Smooth muscle cell (in vitro differentiated cells): ENCODE data around the gene CLMN. TPM values are rescaled to one million over a fixed set of nuclear protein-coding genes. Genes with fewer than 3 reads are reported as not detected.

Experiments
- DNase-seq: peaks from one replicate; lab custom pipeline; 2025; ENCODE audit not compliant: unreplicated experiment; lab: John Stamatoyannopoulos, UW
- H2AFZ ChIP-seq: fragments of 200-600 bp; sonication (generic); 2 replicates; pipeline ENCODE4 v1.6.0; 2016; ENCODE audit warnings: antibody characterized with exemption, low read depth, mild to moderate bottlenecking
- H3F3A ChIP-seq: fragments of 200-600 bp; sonication (generic); 2 replicates; pipeline ENCODE4 v1.6.0; 2017; ENCODE audit warnings: antibody characterized with exemption, low read depth
- H3K27ac ChIP-seq: fragments of 200-600 bp; sonication (generic); 2 replicates; pipeline ENCODE4 v1.5.1; 2016; ENCODE audit warnings: low read depth, mild to moderate bottlenecking
- H3K27me3 ChIP-seq: fragments of 200-600 bp; sonication (generic); 2 replicates; pipeline ENCODE4 v1.6.1; 2016; ENCODE audit warnings: low read depth, mild to moderate bottlenecking
- H3K36me3 ChIP-seq: fragments of 200-600 bp; sonication (generic); 2 replicates; pipeline ENCODE4 v1.5.1; 2016; ENCODE audit warnings: low read depth
- H3K4me1 ChIP-seq: fragments of 200-600 bp; sonication (generic); 2 replicates; pipeline ENCODE4 v1.5.1; 2016; ENCODE audit warnings: low read depth
- H3K4me2 ChIP-seq: fragments of 200-600 bp; sonication (generic); 2 replicates; pipeline ENCODE4 v1.6.0; 2016; ENCODE audit warnings: mild to moderate bottlenecking
- H3K4me3 ChIP-seq: fragments of 200-600 bp; sonication (generic); 2 replicates; pipeline ENCODE4 v1.5.1; 2016; ENCODE audit warnings: mild to moderate bottlenecking
- H3K79me2 ChIP-seq: fragments of 200-600 bp; sonication (generic); 2 replicates; pipeline ENCODE4 v1.6.0; 2016; ENCODE audit warnings: low read depth, mild to moderate bottlenecking
- H3K9ac ChIP-seq: fragments of 200-600 bp; sonication (generic); 2 replicates; pipeline ENCODE4 v1.6.0; 2016; ENCODE audit warnings: low read depth
- H3K9me3 ChIP-seq: fragments of 200-600 bp; sonication (generic); replicated peaks from 2 replicates; pipeline ENCODE4 v1.5.1; 2016; ENCODE audit warnings: low read depth
- H4K20me1 ChIP-seq: fragments of 200-600 bp; sonication (generic); 2 replicates; pipeline ENCODE4 v1.6.0; 2016; ENCODE audit warnings: low read depth
- CTCF ChIP-seq: fragments of 200-600 bp; sonication (generic); IDR thresholded peaks from 2 replicates; pipeline ENCODE4 v1.5.1; 2017; ENCODE audit warnings: borderline replicate concordance, mild to moderate bottlenecking, antibody characterized with exemption; ENCODE audit not compliant: insufficient read depth, poor library complexity, severe bottlenecking
- WGBS: methylation state at CpG from one replicate; pipeline ENCODE4 v1.1.7; 2016; ENCODE audit warnings: low lambda C conversion rate; 5-methylcytosine and 5-hydroxymethylcytosine counted together
- polyA plus RNA-seq: library from polyadenylated mRNA; unstranded; fragments of >200 nt; fragmentation: Nextera tagmentation; extraction: Ambion mirVana; gene quantifications from 2 replicates; pipeline ENCODE4 v1.2.1, GENCODE V29; 2016
- total RNA-seq: library from RNA; depleted of rRNA; stranded (reverse); fragments of >200 nt; gene quantifications from 2 replicates; pipeline ENCODE4 v1.2.3, GENCODE V29; 2014

CLMN gene
- total and polyA plus RNA-seq, 2 experiments from 2014 or later, result 1.3 to 3.5 TPM

GRCh38 chr14:95336192-95336760, 16.6 kb upstream of the CLMN start:
- no peak overlapping the region for H3K27ac ChIP-seq
- H3K9ac ChIP-seq, result no peak overlapping the region
- DNase-seq, result no peak
- H3K9me3 ChIP-seq, result no peaks in the 10 kb centered on the region
- no peaks in the 10 kb centered on the region for H3K79me2 ChIP-seq
- no peaks in the 10 kb centered on the region for H3K27me3 ChIP-seq
- H3K4me1 ChIP-seq, result no peaks in the 10 kb centered on the region
- H3K4me3 ChIP-seq, result no peak overlapping the region
- no peaks in the 10 kb centered on the region for H3F3A ChIP-seq
- no peak overlapping the region for H3K4me2 ChIP-seq
- no peak for TF ChIP-seq CTCF
- H3K36me3 ChIP-seq, result no peaks in the 10 kb centered on the region
- H2AFZ ChIP-seq, result no peak overlapping the region
- WGBS, result 91% methylated on average over 5 of the region's 5 CpGs
- H4K20me1 ChIP-seq, result no peaks in the 10 kb centered on the region

GRCh38 chr14:95335071-95335470, 15.4 kb upstream of the CLMN start:
- no peak for TF ChIP-seq CTCF
- WGBS, result 98% methylated on average over 2 of the region's 2 CpGs

GRCh38 chr14:95334044-95334443, 14.3 kb upstream of the CLMN start:
- Histone ChIP-seq H3K4me1 (no peaks in the 10 kb centered on the region), H3K9ac (no peak overlapping the region), H3F3A (no peaks in the 10 kb centered on the region), H3K9me3 (no peaks in the 10 kb centered on the region), H3K79me2 (no peaks in the 10 kb centered on the region), H3K27ac (no peak overlapping the region), H3K36me3 (no peaks in the 10 kb centered on the region), H3K4me2 (no peak overlapping the region), H3K27me3 (no peaks in the 10 kb centered on the region), H4K20me1 (no peaks in the 10 kb centered on the region), H2AFZ (no peak overlapping the region), H3K4me3 (no peak overlapping the region)
- no peak for TF ChIP-seq CTCF
- DNase-seq, result no peak
- WGBS, result 84% methylated on average over 6 of the region's 6 CpGs

More at GRCh38 chr14:95335071-95335470, 15.4 kb upstream of the CLMN start:
- no peak overlapping the region for H3K4me2 ChIP-seq
- H3K9ac ChIP-seq, result no peak overlapping the region
- H3K27ac ChIP-seq, result no peak overlapping the region
- no peaks in the 10 kb centered on the region for H4K20me1 ChIP-seq
- H2AFZ ChIP-seq, result no peak overlapping the region
- H3K4me1 ChIP-seq, result no peaks in the 10 kb centered on the region
- H3K9me3 ChIP-seq, result no peaks in the 10 kb centered on the region
- no peaks in the 10 kb centered on the region for H3K27me3 ChIP-seq
- H3K4me3 ChIP-seq, result no peak overlapping the region
- no peak for DNase-seq
- H3K79me2 ChIP-seq, result no peaks in the 10 kb centered on the region
- no peaks in the 10 kb centered on the region for H3K36me3 ChIP-seq
- H3F3A ChIP-seq, result no peaks in the 10 kb centered on the region

GRCh38 chr14:95332641-95333040, 12.9 kb upstream of the CLMN start:
- no peak overlapping the region for H3K27ac ChIP-seq
- 91% methylated on average over 3 of the region's 3 CpGs for WGBS
- no peak for TF ChIP-seq CTCF

More at GRCh38 chr14:95332641-95333040, 12.9 kb upstream of the CLMN start:
- Histone ChIP-seq H3K4me2 (no peak overlapping the region), H3K36me3 (no peaks in the 10 kb centered on the region), H3K9ac (no peak overlapping the region), H3K4me3 (no peak overlapping the region), H3K9me3 (no peaks in the 10 kb centered on the region), H2AFZ (no peak overlapping the region), H3K27me3 (no peaks in the 10 kb centered on the region), H3K4me1 (no peaks in the 10 kb centered on the region), H3K79me2 (no peaks in the 10 kb centered on the region), H3F3A (no peaks in the 10 kb centered on the region), H4K20me1 (no peaks in the 10 kb centered on the region)
- DNase-seq, result no peak
